ENCODE data around the gene HIPK1. TPM values are rescaled to one million over a fixed set of nuclear protein-coding genes. Genes with fewer than 3 reads are reported as not detected.
A peak's percentile ranks its signal among the peaks of the same experiment; 100 is the strongest.

Gene HIPK1
- total RNA-seq, 1 experiment from 2014 or later: 41.5 TPM

DNA sequence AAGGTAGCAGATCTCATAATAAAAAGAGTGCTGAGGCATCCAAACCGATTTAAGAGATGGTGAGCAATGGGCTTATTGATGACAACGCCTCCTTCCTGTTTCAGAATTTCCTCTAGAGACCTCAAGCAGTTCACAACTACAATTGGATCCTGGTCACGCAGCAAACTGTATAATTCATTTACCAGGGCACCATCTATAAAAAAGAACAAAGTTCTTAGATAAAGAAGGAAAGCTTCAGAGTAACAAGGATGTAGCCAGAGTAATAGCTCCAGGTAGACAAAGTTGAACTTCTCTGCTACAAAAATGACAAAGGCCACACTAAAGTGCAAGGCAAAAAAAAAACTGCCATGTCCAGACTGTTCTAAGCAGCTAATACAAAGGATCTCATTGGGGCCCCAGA is 27.9 kb upstream of the HIPK1 start:
- Histone ChIP-seq H3K4me3 (ENCODE audit: low read depth in 2 of 2, low read length in 2 of 2) (no peak overlapping the region), H3K4me1 (ENCODE audit: control insufficient read depth, insufficient read depth, low read length) (peaks cover 4% of the 10 kb centered on the region), H3K36me3 (ENCODE audit: control insufficient read depth, insufficient read depth, low read length) (peaks cover 2% of the 10 kb centered on the region), H3K27me3 (ENCODE audit: control insufficient read depth, insufficient read depth, low read length) (no peaks in the 10 kb centered on the region), H3K27ac (ENCODE audit: low read length) (no peak overlapping the region), H3K9me3 (ENCODE audit: control insufficient read depth, insufficient read depth, low read depth, low read length) (no peaks in the 10 kb centered on the region)
- BruUV-seq (replicated peaks): no TSS peak
- DNase-seq (ENCODE audit: low read depth, low spot score): no peak
- in situ Hi-C loops (cut with HindIII; ENCODE audit: low pct_unique_long_range_greater_than_20kb, low sequenced_read_pairs) (no loop called here), intact Hi-C loops (cut with micrococcal nuclease; ENCODE audit: unreplicated experiment) (loop anchor here (10.0 kb wide), 1 partner anchor 66 kb away; no protein-coding TSS in a partner anchor)
- ChIA-PET CTCF (no interaction called here), POLR2A (no interaction called here)
- no peak for ATAC-seq
- TF ChIP-seq TCF7L2 (IDR thresholded peaks at IDR 0.05; ENCODE audit: low read depth, low read length) (no peak), POLR2AphosphoS5 (IDR thresholded peaks at IDR 0.05; ENCODE audit: low read depth, low read length) (no peak), SIN3A (IDR thresholded peaks at IDR 0.05; ENCODE audit: borderline replicate concordance, insufficient read depth, low read depth, low read length) (no peak)
- TF ChIP-seq, protein P1, sequence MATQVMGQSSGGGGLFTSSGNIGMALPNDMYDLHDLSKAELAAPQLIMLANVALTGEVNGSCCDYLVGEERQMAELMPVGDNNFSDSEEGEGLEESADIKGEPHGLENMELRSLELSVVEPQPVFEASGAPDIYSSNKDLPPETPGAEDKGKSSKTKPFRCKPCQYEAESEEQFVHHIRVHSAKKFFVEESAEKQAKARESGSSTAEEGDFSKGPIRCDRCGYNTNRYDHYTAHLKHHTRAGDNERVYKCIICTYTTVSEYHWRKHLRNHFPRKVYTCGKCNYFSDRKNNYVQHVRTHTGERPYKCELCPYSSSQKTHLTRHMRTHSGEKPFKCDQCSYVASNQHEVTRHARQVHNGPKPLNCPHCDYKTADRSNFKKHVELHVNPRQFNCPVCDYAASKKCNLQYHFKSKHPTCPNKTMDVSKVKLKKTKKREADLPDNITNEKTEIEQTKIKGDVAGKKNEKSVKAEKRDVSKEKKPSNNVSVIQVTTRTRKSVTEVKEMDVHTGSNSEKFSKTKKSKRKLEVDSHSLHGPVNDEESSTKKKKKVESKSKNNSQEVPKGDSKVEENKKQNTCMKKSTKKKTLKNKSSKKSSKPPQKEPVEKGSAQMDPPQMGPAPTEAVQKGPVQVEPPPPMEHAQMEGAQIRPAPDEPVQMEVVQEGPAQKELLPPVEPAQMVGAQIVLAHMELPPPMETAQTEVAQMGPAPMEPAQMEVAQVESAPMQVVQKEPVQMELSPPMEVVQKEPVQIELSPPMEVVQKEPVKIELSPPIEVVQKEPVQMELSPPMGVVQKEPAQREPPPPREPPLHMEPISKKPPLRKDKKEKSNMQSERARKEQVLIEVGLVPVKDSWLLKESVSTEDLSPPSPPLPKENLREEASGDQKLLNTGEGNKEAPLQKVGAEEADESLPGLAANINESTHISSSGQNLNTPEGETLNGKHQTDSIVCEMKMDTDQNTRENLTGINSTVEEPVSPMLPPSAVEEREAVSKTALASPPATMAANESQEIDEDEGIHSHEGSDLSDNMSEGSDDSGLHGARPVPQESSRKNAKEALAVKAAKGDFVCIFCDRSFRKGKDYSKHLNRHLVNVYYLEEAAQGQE (IDR thresholded peaks at IDR 0.05; ENCODE audit: insufficient read depth in 1 of 2, low read depth in 2 of 2, low read length in 1 of 2): no peak
- TF ChIP-seq, protein P2, sequence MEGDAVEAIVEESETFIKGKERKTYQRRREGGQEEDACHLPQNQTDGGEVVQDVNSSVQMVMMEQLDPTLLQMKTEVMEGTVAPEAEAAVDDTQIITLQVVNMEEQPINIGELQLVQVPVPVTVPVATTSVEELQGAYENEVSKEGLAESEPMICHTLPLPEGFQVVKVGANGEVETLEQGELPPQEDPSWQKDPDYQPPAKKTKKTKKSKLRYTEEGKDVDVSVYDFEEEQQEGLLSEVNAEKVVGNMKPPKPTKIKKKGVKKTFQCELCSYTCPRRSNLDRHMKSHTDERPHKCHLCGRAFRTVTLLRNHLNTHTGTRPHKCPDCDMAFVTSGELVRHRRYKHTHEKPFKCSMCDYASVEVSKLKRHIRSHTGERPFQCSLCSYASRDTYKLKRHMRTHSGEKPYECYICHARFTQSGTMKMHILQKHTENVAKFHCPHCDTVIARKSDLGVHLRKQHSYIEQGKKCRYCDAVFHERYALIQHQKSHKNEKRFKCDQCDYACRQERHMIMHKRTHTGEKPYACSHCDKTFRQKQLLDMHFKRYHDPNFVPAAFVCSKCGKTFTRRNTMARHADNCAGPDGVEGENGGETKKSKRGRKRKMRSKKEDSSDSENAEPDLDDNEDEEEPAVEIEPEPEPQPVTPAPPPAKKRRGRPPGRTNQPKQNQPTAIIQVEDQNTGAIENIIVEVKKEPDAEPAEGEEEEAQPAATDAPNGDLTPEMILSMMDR (IDR thresholded peaks at IDR 0.05): no peak

DNA sequence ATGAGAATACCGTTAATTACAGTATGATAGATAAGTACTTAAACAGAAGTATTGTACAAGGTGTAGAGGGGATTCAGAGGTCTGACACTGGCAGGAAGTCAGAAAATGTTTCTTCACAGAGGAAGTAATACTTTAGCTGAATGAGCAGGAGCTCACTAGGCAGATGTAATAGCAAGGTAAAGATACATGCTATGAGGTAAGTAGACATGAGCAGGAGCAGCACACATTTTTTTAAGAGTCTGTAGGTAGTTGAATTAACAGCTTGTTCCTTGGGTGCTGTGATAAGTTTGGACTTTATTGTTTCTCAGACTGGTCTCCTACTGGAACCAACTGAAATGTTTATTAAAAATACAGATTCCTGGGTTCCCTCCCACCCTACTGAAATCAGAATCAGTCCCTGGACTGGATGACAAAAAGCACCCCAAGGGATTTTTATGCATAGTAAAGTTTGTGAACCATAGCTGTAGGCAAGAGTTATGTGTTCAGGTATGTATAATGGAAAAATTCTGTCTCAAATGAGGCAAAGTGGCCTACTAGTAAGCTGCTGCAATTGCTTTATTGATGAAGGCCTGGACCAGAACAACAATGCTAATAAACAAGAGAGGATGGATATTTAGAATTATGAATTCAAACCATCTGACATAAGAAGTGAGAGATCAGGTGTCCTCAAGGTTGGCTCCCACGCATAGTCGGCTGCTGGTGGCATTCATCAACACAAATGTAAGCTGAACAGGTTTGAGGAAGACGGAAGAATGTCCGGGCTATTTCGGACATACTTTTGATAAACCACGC is 25.4 kb upstream of the HIPK1 start:
- no peak for ATAC-seq
- Histone ChIP-seq H3K9me3 (ENCODE audit: control insufficient read depth, insufficient read depth, low read depth, low read length) (no peaks in the 10 kb centered on the region), H3K4me1 (ENCODE audit: control insufficient read depth, insufficient read depth, low read length) (peaks cover 4% of the 10 kb centered on the region), H3K4me3 (ENCODE audit: low read depth in 2 of 2, low read length in 2 of 2) (peak overlapping the region; percentile 80 to 93), H3K27ac (ENCODE audit: low read length) (peak overlapping the region; percentile 94), H3K36me3 (ENCODE audit: control insufficient read depth, insufficient read depth, low read length) (peaks cover 2% of the 10 kb centered on the region), H3K27me3 (ENCODE audit: control insufficient read depth, insufficient read depth, low read length) (no peaks in the 10 kb centered on the region)
- ChIA-PET POLR2A (interaction anchor here (0.6 kb wide), 1 partner anchor 43 kb away, joined by 5 read pairs; no protein-coding TSS in a partner anchor), CTCF (no interaction called here)
- intact Hi-C loops (cut with micrococcal nuclease; ENCODE audit: unreplicated experiment) (loop anchor here (2.0 to 10.0 kb wide), 2 partner anchors 27 to 69 kb away; no protein-coding TSS in a partner anchor), in situ Hi-C loops (cut with HindIII; ENCODE audit: low pct_unique_long_range_greater_than_20kb, low sequenced_read_pairs) (no loop called here)
- BruUV-seq (replicated peaks): TSS peak; percentile 81
- TF ChIP-seq POLR2AphosphoS5 (IDR thresholded peaks at IDR 0.05; ENCODE audit: low read depth, low read length): no peak
- TF ChIP-seq, protein P2 (IDR thresholded peaks at IDR 0.05): no peak
- TF ChIP-seq TCF7L2 (IDR thresholded peaks at IDR 0.05; ENCODE audit: low read depth, low read length): no peak
- TF ChIP-seq, protein P1 (IDR thresholded peaks at IDR 0.05; ENCODE audit: insufficient read depth in 1 of 2, low read depth in 2 of 2, low read length in 1 of 2): no peak
- no peak for TF ChIP-seq SIN3A (IDR thresholded peaks at IDR 0.05; ENCODE audit: borderline replicate concordance, insufficient read depth, low read depth, low read length)
- no peak for DNase-seq (ENCODE audit: low read depth, low spot score)

Measured in Panc1 (cell line).